ENCODE data around the gene ZBBX.

ZBBX gene

GRCh38 chr3:167323572-167323971 lies 56.5 kb downstream of the ZBBX start:
- H3K4me1 ChIP-seq (ENCODE audit: low read length) = no peaks in the 10 kb centered on the region
- no peak for DNase-seq
- H3K9me3 ChIP-seq (replicated peaks; ENCODE audit: insufficient read depth, low read length) = no peaks in the 10 kb centered on the region
- no peaks in the 10 kb centered on the region for H3F3A ChIP-seq (ENCODE audit: insufficient read depth, low read length)
- no peak overlapping the region for H3K4me3 ChIP-seq (ENCODE audit: low read length)
- H2AFZ ChIP-seq (ENCODE audit: low read length) = no peak overlapping the region
- TF ChIP-seq, protein P1, sequence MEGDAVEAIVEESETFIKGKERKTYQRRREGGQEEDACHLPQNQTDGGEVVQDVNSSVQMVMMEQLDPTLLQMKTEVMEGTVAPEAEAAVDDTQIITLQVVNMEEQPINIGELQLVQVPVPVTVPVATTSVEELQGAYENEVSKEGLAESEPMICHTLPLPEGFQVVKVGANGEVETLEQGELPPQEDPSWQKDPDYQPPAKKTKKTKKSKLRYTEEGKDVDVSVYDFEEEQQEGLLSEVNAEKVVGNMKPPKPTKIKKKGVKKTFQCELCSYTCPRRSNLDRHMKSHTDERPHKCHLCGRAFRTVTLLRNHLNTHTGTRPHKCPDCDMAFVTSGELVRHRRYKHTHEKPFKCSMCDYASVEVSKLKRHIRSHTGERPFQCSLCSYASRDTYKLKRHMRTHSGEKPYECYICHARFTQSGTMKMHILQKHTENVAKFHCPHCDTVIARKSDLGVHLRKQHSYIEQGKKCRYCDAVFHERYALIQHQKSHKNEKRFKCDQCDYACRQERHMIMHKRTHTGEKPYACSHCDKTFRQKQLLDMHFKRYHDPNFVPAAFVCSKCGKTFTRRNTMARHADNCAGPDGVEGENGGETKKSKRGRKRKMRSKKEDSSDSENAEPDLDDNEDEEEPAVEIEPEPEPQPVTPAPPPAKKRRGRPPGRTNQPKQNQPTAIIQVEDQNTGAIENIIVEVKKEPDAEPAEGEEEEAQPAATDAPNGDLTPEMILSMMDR (IDR thresholded peaks at IDR 0.05; ENCODE audit: low read length) = no peak
- TF ChIP-seq EZH2phosphoT487 (IDR thresholded peaks at IDR 0.05; ENCODE audit: low read length) = no peak
- no peaks in the 10 kb centered on the region for H3K9me2 ChIP-seq (replicated peaks; ENCODE audit: insufficient read depth, low read length)
- no peaks in the 10 kb centered on the region for H3K27me3 ChIP-seq (replicated peaks; ENCODE audit: insufficient read depth, low read length)
- H3K36me3 ChIP-seq (replicated peaks; ENCODE audit: insufficient read depth, low read length) = no peaks in the 10 kb centered on the region
- no peak overlapping the region for H3K4me2 ChIP-seq (ENCODE audit: low read depth, low read length)
- no peaks in the 10 kb centered on the region for H4K20me1 ChIP-seq (ENCODE audit: insufficient read depth, low read length)
- H3K79me2 ChIP-seq (ENCODE audit: low read length) = no peaks in the 10 kb centered on the region
- no peak overlapping the region for H3K9ac ChIP-seq (ENCODE audit: low read length)
- no peak overlapping the region for H3K27ac ChIP-seq (ENCODE audit: low read length)

GRCh38 chr3:167318996-167319615 lies 61.0 kb downstream of the ZBBX start:
- Histone ChIP-seq H3F3A (ENCODE audit: insufficient read depth, low read length) (no peaks in the 10 kb centered on the region), H3K4me2 (ENCODE audit: low read depth, low read length) (no peak overlapping the region), H3K79me2 (ENCODE audit: low read length) (no peaks in the 10 kb centered on the region), H3K9ac (ENCODE audit: low read length) (no peak overlapping the region), H3K4me1 (ENCODE audit: low read length) (no peaks in the 10 kb centered on the region), H3K9me2 (replicated peaks; ENCODE audit: insufficient read depth, low read length) (no peaks in the 10 kb centered on the region), H3K9me3 (replicated peaks; ENCODE audit: insufficient read depth, low read length) (no peaks in the 10 kb centered on the region), H3K36me3 (replicated peaks; ENCODE audit: insufficient read depth, low read length) (no peaks in the 10 kb centered on the region), H3K4me3 (ENCODE audit: low read length) (no peak overlapping the region), H3K27ac (ENCODE audit: low read length) (no peak overlapping the region), H3K27me3 (replicated peaks; ENCODE audit: insufficient read depth, low read length) (no peaks in the 10 kb centered on the region), H4K20me1 (ENCODE audit: insufficient read depth, low read length) (no peaks in the 10 kb centered on the region), H2AFZ (ENCODE audit: low read length) (no peak overlapping the region)
- TF ChIP-seq EZH2phosphoT487 (IDR thresholded peaks at IDR 0.05; ENCODE audit: low read length) (no peak), EZH2 (optimal IDR thresholded peaks at IDR 0.05; ENCODE audit: low read depth, low read length) (no peak)
- TF ChIP-seq, protein P1 (IDR thresholded peaks at IDR 0.05; ENCODE audit: low read length) = no peak
- DNase-seq = no peak

DNA sequence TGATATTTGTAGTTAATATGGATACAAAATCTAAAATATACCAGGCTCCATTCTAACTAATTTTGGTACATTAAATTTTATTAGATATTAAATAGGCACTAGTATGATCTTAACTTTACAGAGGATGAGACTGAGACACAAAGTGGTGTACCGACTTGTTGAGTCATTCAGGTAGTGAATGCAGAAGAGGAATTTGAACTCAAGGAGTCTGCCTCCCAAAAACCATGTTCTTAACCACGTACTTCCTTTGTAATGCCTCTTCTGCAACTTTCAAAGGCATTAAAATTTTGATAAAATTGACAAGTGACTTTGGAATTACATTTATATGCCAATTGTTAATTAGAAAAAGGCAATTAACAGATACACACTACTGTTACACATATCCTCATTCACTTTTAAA lies 61.8 kb downstream of the ZBBX start:
- H2AFZ ChIP-seq (ENCODE audit: low read length) = no peak overlapping the region
- no peak for DNase-seq
- H3F3A ChIP-seq (ENCODE audit: insufficient read depth, low read length) = no peaks in the 10 kb centered on the region
- TF ChIP-seq EZH2phosphoT487 (IDR thresholded peaks at IDR 0.05; ENCODE audit: low read length) (no peak), EZH2 (optimal IDR thresholded peaks at IDR 0.05; ENCODE audit: low read depth, low read length) (no peak)
- TF ChIP-seq, protein P1 (IDR thresholded peaks at IDR 0.05; ENCODE audit: low read length) = no peak
- H3K36me3 ChIP-seq (replicated peaks; ENCODE audit: insufficient read depth, low read length) = no peaks in the 10 kb centered on the region
- H3K4me2 ChIP-seq (ENCODE audit: low read depth, low read length) = no peak overlapping the region
- no peaks in the 10 kb centered on the region for H3K9me2 ChIP-seq (replicated peaks; ENCODE audit: insufficient read depth, low read length)
- no peaks in the 10 kb centered on the region for H3K79me2 ChIP-seq (ENCODE audit: low read length)
- H3K27me3 ChIP-seq (replicated peaks; ENCODE audit: insufficient read depth, low read length) = no peaks in the 10 kb centered on the region
- H3K4me3 ChIP-seq (ENCODE audit: low read length) = no peak overlapping the region
- H3K27ac ChIP-seq (ENCODE audit: low read length) = no peak overlapping the region
- no peaks in the 10 kb centered on the region for H3K9me3 ChIP-seq (replicated peaks; ENCODE audit: insufficient read depth, low read length)
- H3K4me1 ChIP-seq (ENCODE audit: low read length) = no peaks in the 10 kb centered on the region
- no peaks in the 10 kb centered on the region for H4K20me1 ChIP-seq (ENCODE audit: insufficient read depth, low read length)
- no peak overlapping the region for H3K9ac ChIP-seq (ENCODE audit: low read length)

Data from MM.1S (cell line).